ENCODE data around the gene PKP3.

PKP3 gene

DNA sequence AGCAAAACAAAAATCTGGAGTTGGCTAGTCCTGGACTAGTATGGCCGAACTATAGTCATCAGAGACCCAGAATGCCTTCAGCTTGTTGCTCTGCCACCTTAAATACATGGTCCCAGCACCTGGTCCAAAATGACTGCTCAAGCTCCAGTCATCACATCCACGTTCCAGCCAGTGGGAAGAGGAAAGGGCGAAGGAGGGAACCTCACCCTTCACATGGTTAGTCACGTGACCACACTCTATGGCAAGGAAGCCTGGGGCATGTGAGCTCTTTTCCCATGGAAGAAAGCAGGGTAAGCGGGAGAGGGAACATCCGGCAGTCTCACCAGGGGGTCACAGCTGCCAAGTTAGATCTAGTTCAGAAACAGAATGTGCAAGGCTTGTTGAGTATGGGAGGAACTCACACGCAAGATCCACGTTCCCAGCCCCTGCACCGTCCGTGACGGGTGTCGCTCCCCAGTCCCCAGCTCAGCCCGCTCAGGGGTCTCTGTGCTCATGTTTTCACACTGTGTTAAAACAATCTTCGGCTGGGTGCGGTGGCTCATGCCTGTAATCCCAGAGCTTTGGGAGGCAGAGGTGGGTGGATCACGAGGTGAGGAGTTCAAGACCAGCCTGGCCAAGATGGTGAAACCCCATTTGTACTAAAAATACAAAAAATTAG lies 49.7 kb downstream of the PKP3 start:
- no peak for DNase-seq

DNA sequence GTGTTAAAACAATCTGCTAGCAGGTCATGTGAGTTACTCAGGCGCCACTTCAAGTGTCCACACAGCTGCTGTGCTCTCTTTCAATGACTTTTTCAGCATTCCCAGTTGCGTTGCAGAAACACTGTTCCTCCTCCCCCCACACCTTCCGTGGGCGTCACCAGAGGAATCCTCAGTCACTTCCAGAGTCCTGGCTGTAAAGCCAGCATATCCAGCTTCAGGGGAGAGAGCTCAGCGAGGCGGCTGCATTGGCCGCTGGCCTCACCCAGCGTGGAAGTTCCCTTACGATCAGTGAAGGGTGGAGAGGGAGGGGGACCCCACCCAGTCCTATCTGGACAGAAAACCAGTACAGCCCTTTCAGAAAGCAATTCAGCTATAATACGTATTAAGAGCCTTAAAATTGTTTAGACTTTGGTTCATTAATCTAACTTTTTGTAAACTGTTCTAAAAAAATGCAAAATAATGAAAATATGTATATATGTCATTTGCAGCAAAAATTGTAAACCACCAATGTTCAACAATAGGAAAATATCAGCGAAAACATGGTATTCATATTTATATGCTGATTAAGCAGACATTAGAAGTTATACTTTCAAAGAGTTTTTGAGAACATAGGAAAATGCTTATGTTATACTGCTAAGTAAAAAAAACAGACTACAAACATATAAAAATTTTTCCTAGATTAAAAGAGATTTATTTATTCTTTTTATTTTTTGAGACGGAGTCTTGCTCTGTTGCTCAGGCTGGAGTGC lies 50.6 kb downstream of the PKP3 start:
- no peak for DNase-seq

DNA sequence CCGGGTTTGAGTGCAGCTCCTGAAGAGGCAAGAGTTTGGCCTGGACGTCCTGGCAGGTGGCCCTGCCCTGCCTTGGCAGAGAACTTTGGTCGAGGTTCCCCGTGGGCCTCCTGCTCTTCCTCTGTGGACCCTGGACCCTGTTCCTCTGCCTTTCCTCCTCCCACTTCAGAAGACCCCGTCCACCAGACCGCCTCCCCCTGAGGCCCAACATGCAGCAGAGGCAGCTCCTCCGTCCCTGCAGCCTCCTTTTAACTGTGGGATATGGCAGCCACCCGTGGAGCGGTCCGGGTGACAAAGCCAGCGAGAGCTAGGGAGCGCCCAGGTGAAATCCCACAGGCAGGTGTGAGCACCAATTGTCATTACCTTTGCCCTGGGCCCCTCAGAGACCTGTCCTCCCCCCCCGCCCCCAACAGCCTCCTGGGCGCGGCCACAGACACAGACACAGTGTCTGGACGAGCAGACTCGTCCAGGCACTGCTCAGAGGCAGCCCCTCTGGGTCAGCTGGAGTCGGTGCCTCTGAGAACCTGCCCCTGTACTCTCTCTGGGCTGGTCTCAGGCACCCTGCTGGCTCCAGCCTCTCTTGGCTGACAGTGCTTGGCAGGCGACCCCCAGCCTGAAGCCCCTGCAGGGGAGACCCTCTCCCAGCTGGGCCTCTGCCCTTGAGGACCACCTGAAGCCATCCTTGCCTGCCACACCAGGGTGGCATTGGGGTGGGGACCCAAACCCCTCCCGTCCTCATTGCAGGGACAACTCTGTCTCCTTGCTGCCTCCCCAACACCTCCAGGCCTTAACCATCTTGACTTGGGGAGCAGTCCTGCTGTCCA lies 52.0 kb downstream of the PKP3 start:
- no peak for DNase-seq

DNA sequence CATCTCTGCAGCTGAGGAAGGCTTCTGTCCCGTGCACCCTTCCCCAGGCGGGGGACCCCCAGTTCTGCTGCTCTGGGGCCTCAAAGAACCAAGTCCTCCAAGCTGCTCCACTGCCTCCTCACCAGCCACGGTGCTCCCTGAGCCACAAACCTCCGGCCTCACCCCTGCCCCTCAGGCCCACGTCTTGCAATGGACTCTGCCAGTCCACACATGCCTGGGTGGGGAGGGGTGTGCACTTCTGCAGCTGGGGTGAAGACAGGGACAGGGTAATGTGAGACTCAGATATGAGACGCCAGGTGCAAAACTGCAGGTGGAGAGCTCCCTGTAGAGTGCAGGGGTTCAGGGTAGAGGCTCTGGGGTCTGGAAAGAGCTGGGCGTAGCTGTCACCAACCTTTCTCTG lies 52.9 kb downstream of the PKP3 start:
- no peak for DNase-seq

DNA sequence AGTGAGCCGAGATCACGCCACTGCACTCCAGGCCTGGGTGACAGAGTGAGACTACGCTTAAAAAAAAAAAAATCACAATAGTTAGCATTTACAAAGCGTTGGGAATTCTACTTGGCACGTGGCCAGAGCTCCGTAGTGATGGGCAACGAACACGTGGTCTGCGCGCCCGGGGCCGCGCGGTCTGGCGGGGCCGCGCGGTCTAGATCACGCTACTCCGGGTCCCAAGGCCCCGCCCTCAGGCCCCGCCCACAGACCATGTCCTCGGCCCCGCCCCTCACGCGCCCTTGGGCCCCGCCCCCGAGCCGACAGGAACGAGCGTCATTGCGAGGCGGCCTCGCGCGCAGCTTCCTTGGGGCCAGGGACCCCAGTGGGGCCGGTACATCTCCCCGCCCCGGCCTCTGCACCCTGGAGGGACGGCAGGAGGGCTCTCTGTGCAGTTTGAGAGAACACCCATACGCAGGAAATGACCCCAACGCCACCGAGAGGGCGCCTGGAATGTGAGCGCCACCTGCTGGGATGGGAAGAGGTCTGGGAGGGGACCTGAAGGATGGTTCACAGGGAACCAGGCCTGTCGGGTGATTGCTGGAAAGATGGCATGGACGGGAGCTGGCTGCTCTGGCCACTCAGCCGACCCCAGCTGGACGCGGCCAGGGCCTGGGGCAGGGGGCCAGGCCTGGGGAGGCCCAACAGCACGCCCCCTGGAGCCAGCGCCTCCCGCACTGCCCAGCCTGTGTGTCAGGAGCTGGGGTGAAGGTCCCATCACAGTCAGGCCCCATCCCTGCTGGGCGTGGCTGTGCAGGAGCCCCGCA lies 54.1 kb downstream of the PKP3 start:
- DNase-seq: peak; percentile 50 to 97 (median 89)

DNA sequence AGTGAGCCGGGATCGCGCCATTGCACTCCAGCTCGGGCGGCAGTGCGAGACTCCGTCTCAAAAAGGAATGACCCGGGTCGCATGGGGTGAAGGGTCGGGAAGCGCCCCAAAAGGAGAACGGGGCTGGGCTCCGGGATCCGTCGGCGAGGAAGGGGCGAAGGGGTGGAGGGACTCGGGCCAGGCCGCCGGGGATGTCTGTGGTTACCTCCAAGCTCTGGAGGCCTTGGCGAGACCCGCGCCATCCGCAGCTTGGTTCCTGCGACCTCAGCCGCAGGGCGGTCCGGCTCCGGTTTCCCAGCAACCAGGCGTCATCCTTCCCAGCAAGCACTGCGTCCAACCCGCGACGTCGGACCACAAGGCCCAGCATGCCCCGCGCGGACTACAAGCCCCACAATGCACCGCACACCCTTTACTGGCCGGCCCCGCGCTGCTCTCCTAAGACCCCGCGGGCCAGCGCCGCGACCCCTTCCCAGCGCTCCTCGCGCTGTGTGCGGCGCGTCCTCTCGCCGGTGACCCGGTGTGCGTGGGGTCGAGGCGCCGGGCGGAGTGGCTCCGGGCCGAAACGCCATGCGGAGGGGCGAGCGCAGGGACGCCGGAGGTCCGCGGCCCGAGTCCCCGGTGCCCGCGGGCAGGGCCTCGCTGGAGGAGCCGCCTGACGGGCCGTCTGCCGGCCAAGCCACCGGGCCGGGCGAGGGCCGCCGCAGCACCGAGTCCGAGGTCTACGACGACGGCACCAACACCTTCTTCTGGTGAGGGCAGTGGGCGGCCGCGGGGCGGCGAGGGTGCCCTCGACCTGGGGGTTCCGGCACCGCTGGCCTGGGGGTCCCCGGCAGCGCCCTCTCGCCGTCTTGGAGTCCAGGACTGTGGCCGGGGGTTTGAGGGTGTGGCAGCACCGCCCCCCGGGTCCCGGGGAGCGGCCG lies 56.1 kb downstream of the PKP3 start, which contains the start of gene PTDSS2:
TSS of gene PTDSS2 (plus strand) at position 391 of the 920 bp plus-strand sequence. CDS start at position 568, 177 bp downstream.
- DNase-seq: peak; percentile 51 to 97 (median 93)

DNA sequence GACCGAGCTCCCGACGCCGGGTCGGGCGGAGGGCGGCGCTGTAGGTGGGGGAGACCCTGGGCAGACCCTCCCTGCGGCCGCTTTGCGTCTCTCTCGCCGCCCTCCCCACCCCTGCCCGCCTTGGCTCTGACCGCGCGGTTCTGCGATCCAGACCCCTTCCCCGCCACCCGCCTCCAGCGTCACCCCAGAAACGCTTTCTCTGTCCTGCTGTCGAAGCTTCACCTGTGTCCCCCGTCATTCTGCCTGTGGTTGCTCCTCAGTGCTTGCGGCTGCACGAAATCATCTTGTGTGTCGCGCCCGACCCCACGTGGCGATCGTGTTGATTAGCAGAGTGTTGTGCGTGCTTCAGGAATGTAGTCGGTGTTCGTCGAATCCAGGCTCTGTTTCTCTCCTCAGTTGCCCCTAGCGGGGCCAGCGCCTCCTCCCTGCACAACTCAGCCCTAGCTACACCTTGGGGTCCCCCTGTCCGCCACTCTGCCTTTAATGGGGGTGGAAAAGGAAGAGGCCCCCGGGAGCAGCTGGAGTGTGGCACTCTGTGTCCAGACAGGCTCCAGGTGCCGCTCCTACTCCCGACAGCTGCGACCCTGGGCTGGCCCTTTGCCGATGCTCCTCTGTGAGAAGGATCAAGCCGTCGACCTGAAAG lies 56.9 kb downstream of the PKP3 start:
- peak in 48 of 58 donors; percentile 9 to 73 (median 45) for DNase-seq

DNA sequence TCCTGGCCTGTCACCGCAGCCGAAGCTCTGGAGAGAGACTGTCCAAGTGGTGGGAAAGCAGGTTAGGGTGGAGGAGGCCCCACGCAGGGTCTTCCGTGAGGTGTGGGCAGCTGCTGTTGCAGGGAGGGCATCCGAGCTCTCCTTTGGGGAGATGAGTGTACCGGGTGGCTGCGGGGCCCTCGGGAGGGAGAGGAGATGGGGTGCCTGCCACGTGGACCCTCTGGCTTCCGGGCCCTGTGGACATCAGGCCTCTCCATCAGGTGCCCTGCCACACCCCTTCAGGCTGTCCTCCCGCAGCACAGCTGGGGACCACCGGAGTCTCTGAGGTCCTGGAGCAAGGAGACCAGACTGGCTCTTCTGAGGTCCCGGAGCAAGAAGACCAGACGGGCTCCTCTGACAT lies 57.7 kb downstream of the PKP3 start:
- DNase-seq: no peak

DNA sequence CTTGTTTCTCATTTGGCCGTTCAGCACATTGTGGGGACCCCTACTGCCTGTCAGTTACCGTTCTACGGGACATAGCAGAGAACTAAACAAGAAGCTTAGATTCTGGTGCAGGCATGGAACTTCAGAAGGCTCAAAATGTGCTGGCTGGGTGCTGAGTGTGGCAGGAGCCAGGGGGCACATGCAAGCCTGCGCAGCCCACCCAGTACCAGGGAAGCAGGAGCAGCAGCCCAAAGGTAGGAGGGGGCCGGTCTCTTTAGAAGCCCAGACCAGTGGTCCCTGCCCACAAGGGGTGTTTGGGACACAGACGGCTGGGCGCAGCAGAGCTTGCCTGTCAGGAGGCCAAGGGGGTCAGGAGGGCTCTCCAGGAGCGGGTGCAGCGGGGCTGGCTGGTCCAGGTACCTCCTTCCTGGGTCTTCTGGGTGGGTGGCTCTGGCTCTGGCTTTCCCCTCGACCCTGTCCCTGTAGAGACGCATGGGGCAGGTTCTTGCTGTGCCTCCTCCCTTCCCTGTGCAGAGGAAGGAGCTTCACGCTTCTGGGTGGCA lies 58.3 kb downstream of the PKP3 start:
- DNase-seq: no peak

DNA sequence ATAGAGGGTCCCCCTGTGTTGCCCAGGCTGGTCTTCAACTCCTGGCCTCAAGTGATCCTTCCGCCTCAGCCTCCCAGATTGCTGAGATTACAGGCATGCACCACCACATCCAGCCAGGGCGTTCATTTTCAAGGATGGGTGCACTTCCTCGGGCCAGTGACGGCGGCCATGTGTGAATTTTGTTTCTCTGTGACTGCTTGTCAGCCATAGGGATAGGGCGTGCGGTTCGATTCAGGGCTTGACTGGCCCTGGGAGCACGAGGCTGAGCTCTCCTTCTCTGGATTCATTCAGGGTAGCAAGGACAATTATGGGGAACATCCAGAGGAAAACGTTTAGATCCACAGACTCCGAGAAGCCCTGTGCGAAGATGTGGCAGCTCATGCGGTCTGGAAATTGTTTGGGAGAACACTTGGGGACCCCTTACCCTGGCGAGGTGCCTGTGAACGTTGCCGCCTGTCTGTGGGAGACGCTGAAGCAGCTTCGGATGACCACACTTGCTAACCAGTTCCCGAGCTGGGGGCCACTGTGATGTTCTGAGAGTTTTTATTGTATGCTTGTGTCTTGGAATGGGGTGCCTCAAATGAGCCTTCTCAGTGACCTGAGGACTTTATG lies 59.0 kb downstream of the PKP3 start:
- no peak for DNase-seq

DNA sequence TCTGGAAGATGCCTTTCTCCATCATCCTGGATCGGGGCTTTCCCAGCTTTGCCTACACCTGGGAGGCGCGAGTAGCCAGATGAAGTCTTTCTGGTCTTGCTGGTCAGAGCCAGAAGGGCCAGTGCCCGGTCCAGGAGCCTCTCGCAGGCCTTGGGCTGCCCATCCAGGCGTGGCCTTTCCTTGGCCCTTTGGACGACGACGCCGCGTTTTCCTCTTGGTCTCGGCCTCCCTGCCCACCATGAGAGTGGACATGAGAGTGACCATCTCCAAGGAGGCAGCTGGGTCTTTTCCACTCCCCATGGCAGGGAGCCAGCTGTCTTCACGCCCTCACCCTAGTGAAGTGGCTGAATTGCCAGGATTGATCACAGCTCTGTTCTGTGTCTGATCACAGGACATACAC lies 59.6 kb downstream of the PKP3 start:
- no peak for DNase-seq

DNA sequence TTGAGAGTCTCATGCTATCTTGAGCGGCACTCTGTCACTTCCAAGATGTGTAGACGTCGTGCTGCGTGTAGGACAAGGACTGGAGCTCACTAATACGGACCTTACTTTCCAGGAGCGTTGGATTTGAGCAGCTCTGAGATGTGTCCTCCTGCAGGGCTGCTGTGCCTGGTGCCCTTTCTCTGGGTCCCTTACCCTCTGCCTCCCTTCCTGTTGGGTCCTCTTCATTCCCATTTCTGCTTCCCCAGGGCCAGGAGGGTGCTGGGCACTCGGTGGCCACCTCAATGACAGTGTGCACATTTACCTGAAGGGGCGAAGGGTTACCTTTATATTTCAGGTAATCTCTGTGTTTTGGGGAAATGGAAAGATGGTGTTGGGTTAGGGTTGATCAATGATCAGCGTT lies 60.0 kb downstream of the PKP3 start:
- DNase-seq: no peak

Data from anterior cingulate cortex (tissue), 58 donors.